Heart right ventricle (tissue), 16 donors: ENCODE data around the gene VASP. TPM values are rescaled to one million over a fixed set of nuclear protein-coding genes. Genes with fewer than 3 reads are reported as not detected.

Experiments
- ATAC-seq, 8 donors: fragments of 200-7000 bp; cut with Tn5 transposase; one replicate each; pipeline ENCODE4 v1.9.1; 2020; ENCODE audit warnings: mild to moderate bottlenecking in 8 of 8, moderate library complexity in 8 of 8, moderate number of reproducible peaks in 1 of 8
- DNase-seq, 2 donors: peaks; one replicate each; pipeline ENCODE4 v3.0.0-alpha.2; 2020
- H3K27ac ChIP-seq, 10 donors: fragments of 200-600 bp; sonication (generic) in 2 of 10; one replicate each; pipeline versions ENCODE4 v1.5.0 to v1.8.0; 2020 to 2022; ENCODE audit warnings: mild to moderate bottlenecking in 3 of 10
- H3K27me3 ChIP-seq, 7 donors: fragments of 200-600 bp; one replicate each; pipeline ENCODE4 v1.8.0; 2021 to 2022; ENCODE audit warnings: mild to moderate bottlenecking in 2 of 7
- H3K36me3 ChIP-seq, 9 donors: fragments of 200-600 bp; sonication (generic) in 1 of 9; one replicate each; pipeline versions ENCODE4 v1.5.0 to v1.8.0; 2020 to 2022; ENCODE audit warnings: mild to moderate bottlenecking in 2 of 9
- H3K4me1 ChIP-seq, 9 donors: fragments of 200-600 bp; sonication (generic) in 1 of 9; one replicate each; pipeline versions ENCODE4 v1.5.0 to v1.8.0; 2020 to 2022; ENCODE audit warnings: mild to moderate bottlenecking in 4 of 9
- H3K4me3 ChIP-seq, 10 donors: fragments of 200-600 bp; sonication (generic) in 2 of 10; one replicate each; pipeline versions ENCODE4 v1.5.0 to v1.8.0; 2020 to 2022; ENCODE audit warnings: mild to moderate bottlenecking in 7 of 10, moderate library complexity in 2 of 10
- H3K9me3 ChIP-seq, 11 donors: fragments of 200-600 bp in 10 of 11; sonication (generic) in 2 of 11; one replicate each; pipeline versions ENCODE4 v1.5.0 to v1.8.0; 2013 to 2022; ENCODE audit warnings: mild to moderate bottlenecking in 2 of 11, control low read depth in 1 of 11, moderate library complexity in 1 of 11
- CTCF ChIP-seq, 9 donors: fragments of 200-600 bp; sonication (generic) in 2 of 9; IDR thresholded peaks; one replicate each; pipeline versions ENCODE4 v1.5.0 to v1.8.0; 2021 to 2022; ENCODE audit warnings: antibody characterized with exemption in 9 of 9, mild to moderate bottlenecking in 5 of 9, moderate library complexity in 1 of 9
- WGBS, 2 donors: extraction: QIAGEN DNeasy Blood & Tissue Kit; methylation state at CpG; one replicate each; pipeline ENCODE4 v1.1.7; 2013; ENCODE audit warnings: inconsistent platforms in 1 of 2; 5-methylcytosine and 5-hydroxymethylcytosine counted together
- intact Hi-C, 10 donors: fragments of 100-400 bp; cut with DNase I; formaldehyde crosslinking; loops; one replicate each; pipeline versions ENCODE4 v1.11.1 to v1.14.2; 2022
- polyA plus RNA-seq, 2 donors: library from polyadenylated mRNA; stranded (reverse); fragments of 200-250 nt; gene quantifications; one replicate each; pipeline ENCODE4 v1.2.3, GENCODE V29; 2013
- total RNA-seq, 10 donors: library from RNA; stranded (reverse); fragmentation: NEBNext Ultra II Directional in 3 of 10; extraction: Animal tissue kit (Norgen Biotek cat#: 25700) in 3 of 10; gene quantifications; one replicate each; pipeline versions ENCODE4 v1.2.1 to v1.2.4, GENCODE V29; 2021 to 2023
- donor health status: Arrhythmogenic right ventricular cardiomyopathy.
- donor health status: ischemic (EF 13 %, LVEDD 7.1; RV severe dilation, severe dysfunction).
- donor health status: healthy with polysubstance abuse.
- donor health status: DM: no; HTN: yes; CAD: no.
- donor health status: DM: no; HTN: no; CAD: no.
- donor health status: ischemic (EF 25% LVEDD 6.9; RV normal size, moderate dysfunction).
- donor health status: ischemic (EF 25% LVEDD 5.7; RV mildly dilated, moderate dysfunction).
- donor health status: healthy.
- donor health status: DM: yes; HTN: yes; CAD: no.
- donor health status: Ischemic cardiomyopathy.
- donor health status: ischemic (EF 35%, LVEDD 5.7; RV mildly dilated, moderate dysfunction).
- donor health status: nonischemic (EF 11% LVEDD 7.7; RV severe dilation, severe dysfunction).
- donor health status: DM: yes; HTN: yes; CAD: no.
- donor health status: PGD.
- donor health status: ischemic (EF 29% LVEDD 5.4; RV normal size, mild dysfunction).
- donor health status: nonischemic (EF 23%, LVEDD 6.1; RV moderate dilation, normal function).

The VASP gene
- total and polyA plus RNA-seq, 12 donors = 24.9 to 78.6 (median 43.6) TPM

- 54% methylated on average over 15 of the region's 15 CpGs for WGBS, 2 donors
Measured at GRCh38 chr19:45569619-45570421, 62.5 kb downstream of the VASP start.

GRCh38 chr19:45571457-45572220 lies 64.4 kb downstream of the VASP start:
- peak in 5 of 8 donors; percentile 16 to 61 (median 26) for ATAC-seq

More at GRCh38 chr19:45569619-45570421, 62.5 kb downstream of the VASP start:
- Histone ChIP-seq H3K4me1 (peaks cover 2 to 43% (median 27%) of the 10 kb centered on the region in 9 donors), H3K9me3 (peaks cover 0 to 5% (median 0%) of the 10 kb centered on the region in 11 donors), H3K36me3 (peaks cover 0 to 4% (median 0%) of the 10 kb centered on the region in 9 donors), H3K27ac (peak overlapping the region; percentile 4 to 84 (median 69)), H3K4me3 (no peak overlapping the region), H3K27me3 (no peaks in the 10 kb centered on the region)
- intact Hi-C loops = loop anchor here in 4 of 10 donors (1.0 to 5.0 kb wide), 4 partner anchors 43 to 63 kb away; partner anchors contain the start of gene VASP (in 1 of the 4)
- TF ChIP-seq CTCF (IDR thresholded peaks at IDR 0.05) = peak; percentile 65 to 80 (median 74)
- ATAC-seq = peak; percentile 61 to 83 (median 72)
- peak; percentile 45 to 73 for DNase-seq

GRCh38 chr19:45574526-45574925 lies 67.2 kb downstream of the VASP start:
- 42 to 50% methylated on average over 4 of the region's 4 CpGs for WGBS, 2 donors
- no peak for TF ChIP-seq CTCF (IDR thresholded peaks at IDR 0.05)

More at GRCh38 chr19:45571457-45572220, 64.4 kb downstream of the VASP start:
- Histone ChIP-seq H3K4me3 (no peak overlapping the region), H3K27me3 (no peaks in the 10 kb centered on the region), H3K36me3 (peaks cover 0 to 4% (median 0%) of the 10 kb centered on the region in 9 donors), H3K9me3 (peaks cover 0 to 5% (median 0%) of the 10 kb centered on the region in 11 donors), H3K27ac (peak overlapping the region in 7 of 10 donors; percentile 18 to 75 (median 57)), H3K4me1 (peaks cover 2 to 57% (median 33%) of the 10 kb centered on the region in 9 donors)
- no peak for TF ChIP-seq CTCF (IDR thresholded peaks at IDR 0.05)
- no peak for DNase-seq
- intact Hi-C loops = loop anchor here in 2 of 10 donors (2.0 to 5.0 kb wide), 2 partner anchors 49 to 64 kb away; partner anchors contain the start of gene VASP (in 1 of the 2)
- 56 to 68% methylated on average over 8 of the region's 8 CpGs for WGBS, 2 donors

More at GRCh38 chr19:45574526-45574925, 67.2 kb downstream of the VASP start:
- DNase-seq (no peak), ATAC-seq (peak in 5 of 8 donors; percentile 36 to 66 (median 47))
- intact Hi-C loops = loop anchor here in 1 of 10 donors (5.0 kb wide), 1 partner anchor 67 kb away; the partner anchor contains the start of gene VASP
- H3K27me3 ChIP-seq = no peaks in the 10 kb centered on the region
- no peak overlapping the region for H3K4me3 ChIP-seq
- H3K9me3 ChIP-seq = peaks cover 0 to 5% (median 0%) of the 10 kb centered on the region in 11 donors
- peaks cover 3 to 70% (median 25%) of the 10 kb centered on the region in 9 donors for H3K4me1 ChIP-seq
- peaks cover 0 to 4% (median 0%) of the 10 kb centered on the region in 9 donors for H3K36me3 ChIP-seq
- peak overlapping the region in 8 of 10 donors; percentile 53 to 80 (median 72) for H3K27ac ChIP-seq
